Left ventricle myocardium superior (tissue), 1 donor: ENCODE measurements around the gene GATC. TPM values are rescaled to one million over a fixed set of nuclear protein-coding genes. Genes with fewer than 3 reads are reported as not detected.
"Not testable (repeated sequence)": the region's sequence is repeated elsewhere in the genome, so short reads cannot be mapped to it uniquely, and the experiment has no call there.

ENCODE experiments used
- ATAC-seq: fragments of 200-7000 bp; cut with Tn5 transposase; one replicate; pipeline ENCODE4 v1.9.1; 2020; ENCODE audit warnings: mild to moderate bottlenecking, moderate library complexity
- DNase-seq: peaks from one replicate; pipeline ENCODE4 v3.0.0-alpha.2; 2020
- intact Hi-C: fragments of 100-400 bp; cut with micrococcal nuclease; formaldehyde crosslinking; loops from one replicate; pipeline ENCODE4 v1.11.0; 2022
- total RNA-seq: library from RNA; stranded (reverse); fragmentation: NEBNext Ultra II Directional; extraction: Animal tissue kit (Norgen Biotek cat#: 25700); gene quantifications from one replicate; pipeline ENCODE4 v1.2.1, GENCODE V29; 2021
- donor health status: DM: no; HTN: yes; CAD: no; lungs with severe emphysema.

Gene GATC
- total RNA-seq, 1 donor from 2014 or later = 13.1 TPM

DNA sequence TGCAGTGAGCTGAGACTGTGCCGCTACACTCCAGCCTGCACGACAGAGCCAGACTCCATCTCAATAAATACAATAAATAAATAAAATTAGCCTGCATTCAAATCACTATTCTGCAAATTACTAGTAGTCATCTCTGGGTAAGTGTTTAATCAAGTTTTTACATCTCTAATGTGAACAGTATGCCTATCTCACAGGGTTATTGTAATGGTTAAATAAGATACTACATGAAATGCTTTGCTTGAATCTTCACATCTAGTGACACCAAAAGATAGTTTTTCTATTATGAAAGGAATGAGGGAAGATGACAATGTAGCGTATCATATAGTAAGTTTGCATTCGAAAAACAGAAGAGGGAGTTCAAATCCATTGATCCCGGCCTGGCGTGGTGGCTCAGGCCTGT lies 21.2 kb downstream of the GATC start:
- intact Hi-C loops = no loop called here
- DNase-seq (no peak), ATAC-seq (no peak)

DNA sequence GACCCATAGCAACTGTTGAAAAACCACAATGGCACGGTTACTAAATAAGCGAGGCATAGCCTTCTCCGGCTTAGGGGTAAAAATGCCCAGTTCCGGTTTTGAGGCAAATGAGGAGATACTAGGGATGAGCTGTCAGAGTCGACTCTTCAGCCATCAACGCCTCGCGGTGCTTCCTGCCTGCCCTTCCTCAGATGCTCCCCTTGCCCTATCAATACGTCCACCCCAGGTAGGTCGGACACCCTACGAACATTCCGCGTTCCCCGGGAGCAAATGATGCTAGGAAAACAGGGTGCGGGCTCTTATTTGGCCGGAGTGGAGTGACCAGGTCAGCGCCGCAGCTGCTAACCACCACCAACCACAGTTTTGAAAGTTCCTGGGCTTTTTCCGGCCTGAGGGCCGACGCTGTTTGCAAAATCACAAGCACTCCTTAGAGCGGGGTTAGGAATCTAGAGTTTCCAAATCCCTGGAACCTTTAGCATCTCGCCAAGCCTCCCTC lies 22.1 kb downstream of the GATC start:
- DNase-seq (peak; percentile 39), ATAC-seq (no peak)
- intact Hi-C loops = no loop called here

DNA sequence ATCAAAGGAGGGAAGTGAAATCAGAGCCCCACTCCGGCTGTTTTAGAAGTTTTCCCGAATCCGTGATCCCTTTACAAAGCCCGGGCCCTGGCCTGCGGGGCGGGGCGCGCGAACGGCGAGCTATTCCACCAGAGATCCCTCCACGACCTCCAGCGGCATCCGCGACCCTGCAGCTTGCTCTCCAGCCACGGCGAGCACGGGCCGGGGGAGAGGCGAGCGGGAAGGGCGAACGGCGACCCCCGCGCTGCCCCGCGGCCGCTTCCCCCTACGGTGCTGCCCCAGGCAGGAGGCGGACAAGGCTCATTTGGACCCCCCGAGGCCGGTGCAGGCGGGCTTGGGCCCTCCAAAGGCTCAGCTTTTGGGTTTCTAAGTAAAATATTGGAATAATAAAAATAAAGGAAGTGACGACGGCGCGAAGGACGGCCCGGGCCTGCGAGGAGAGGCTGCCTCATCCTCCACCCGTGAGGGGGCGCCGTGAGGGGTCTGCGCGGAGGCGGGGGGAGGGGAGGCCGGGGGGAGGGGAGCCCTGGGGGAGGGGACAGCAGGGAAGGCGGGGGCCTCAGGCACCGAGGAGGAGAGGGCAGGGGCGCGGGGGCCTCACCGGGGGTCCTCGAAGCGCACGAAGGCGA lies 22.7 kb downstream of the GATC start:
- ATAC-seq = peak; percentile 47
- peak; percentile 63 for DNase-seq
- intact Hi-C loops = no loop called here

DNA sequence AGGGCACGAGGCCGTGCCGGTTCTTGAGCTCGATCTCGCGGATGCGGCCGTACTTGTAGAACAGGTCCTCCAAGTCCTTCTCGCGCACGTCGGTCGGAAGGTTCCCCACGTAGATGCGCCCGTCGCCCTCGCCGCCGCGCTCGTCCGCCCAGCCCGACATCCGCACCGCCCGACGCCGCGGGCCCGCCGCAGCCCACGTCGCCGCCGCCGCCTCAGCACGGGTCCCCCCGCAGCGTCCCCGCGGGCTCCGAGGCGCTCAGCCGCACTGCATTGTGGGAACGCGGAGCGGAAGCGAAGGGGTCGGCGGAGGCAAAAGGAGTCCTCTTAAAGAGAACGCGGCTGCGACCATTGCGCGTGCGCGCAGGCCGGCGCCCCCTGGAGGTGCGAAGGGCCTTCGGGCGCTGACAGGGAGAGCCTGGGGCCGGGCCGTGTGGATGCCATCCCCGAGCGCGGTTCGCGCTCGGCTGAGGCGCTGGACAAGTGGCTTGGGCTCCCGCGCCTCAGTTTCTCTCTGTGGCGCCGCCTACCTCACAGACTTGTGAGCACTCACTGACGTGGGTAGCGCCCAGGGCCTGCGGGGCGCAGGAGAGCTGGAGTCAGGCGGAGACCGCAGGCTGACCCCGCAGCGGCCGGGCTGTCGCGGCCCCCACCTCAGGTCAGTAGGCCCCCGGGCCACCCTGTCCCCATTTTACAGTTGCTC lies 23.4 kb downstream of the GATC start, which contains the start of gene SRSF9:
Gene SRSF9 (minus strand): TSS at position 299 of the 700 bp plus-strand sequence. CDS start 139 bp downstream, at position 160.
- intact Hi-C loops = no loop called here
- DNase-seq = peak; percentile 98
- peak; percentile 92 for ATAC-seq

DNA sequence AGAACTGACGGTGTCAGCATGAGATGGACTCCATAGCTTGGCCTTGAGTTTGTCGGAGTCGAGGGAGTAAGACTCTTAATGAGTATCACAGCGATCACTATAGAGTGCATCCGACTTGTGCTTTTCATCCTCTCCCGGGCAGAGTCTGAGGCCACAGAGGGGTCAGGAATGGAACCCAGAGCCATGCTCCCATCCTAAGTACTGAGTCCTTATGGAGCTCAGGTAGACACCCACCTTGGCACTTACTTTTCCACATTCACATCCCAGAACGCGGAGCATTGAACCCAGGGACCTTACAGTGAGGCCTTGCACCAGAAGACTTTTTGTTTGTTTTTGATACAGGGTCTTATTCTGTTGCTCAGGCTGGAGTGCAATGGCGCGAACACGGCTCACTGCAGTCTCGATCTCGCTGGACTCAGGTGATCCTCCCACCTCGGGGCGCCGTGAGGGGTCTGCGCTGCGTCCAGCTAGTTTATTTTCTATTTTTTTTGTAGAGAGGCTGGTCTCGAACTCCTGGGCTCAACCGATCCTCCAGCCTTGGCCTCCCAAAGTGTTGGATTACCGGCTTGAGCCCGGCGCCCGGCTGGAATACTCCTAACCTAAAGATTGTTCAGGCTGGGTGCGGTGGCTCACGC lies 24.0 kb downstream of the GATC start:
- DNase-seq (no peak), ATAC-seq (peak; percentile 33)
- intact Hi-C loops = no loop called here

DNA sequence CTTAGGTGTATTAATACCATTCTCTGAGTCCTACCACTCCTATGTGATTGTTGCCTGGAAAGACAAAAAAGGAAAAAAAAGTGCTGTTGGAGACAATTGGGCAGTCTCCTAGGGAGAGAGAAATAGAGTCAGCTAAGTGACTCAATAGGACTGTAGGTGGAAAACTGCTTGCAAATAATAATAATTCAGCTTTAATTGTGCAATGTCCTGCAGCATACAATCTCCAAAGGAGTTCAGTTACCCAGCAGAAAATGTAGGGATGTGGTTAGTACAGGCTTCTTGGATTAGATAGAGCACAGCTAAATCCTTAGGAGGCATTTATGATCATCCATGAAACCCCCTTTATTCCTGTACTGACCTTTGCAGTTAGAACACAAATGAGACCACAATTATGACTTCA lies 26.3 kb downstream of the GATC start:
- no peak for ATAC-seq
- intact Hi-C loops = no loop called here

DNA sequence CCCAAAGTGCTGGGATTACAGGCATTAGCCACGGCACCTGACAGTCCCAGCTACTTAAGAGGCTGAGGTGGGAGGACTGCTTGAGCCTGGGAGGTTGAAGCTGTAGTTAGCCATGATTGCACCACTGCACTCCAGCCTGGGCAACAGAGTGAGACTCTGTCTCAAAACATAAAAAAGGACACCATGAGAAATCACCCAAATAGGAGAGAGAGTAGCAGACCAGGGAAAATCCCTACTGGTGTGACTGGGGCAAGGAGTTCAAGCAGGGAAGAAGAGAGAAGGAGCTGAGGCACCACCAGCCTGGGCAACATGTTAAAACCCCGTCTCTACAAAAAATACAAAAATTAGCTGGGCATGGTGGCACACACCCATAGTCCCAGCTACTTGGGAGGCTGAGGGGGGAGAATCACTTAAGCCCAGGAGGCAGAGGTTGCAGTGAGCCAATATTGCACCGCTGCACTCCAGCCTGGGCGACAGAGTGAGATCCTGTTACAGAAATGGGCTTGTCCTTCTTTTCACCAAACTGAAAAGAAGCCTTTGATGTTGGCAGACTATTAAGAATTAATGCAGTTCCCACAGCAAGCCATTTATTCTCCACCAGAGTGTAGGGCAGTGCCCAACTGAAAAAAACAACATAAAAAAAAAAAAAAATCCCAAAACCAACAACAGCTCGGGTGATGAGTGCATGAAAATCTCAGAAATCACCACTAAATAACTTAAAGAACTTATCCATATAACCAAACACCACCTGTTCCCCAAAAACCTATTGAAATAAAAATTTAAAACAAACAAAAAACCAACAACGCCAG lies 27.8 kb downstream of the GATC start:
- DNase-seq (no peak), ATAC-seq (no peak)
- intact Hi-C loops = no loop called here

More for the DNA sequence above, 26.3 kb downstream of the GATC start:
- DNase-seq = no peak

DNA sequence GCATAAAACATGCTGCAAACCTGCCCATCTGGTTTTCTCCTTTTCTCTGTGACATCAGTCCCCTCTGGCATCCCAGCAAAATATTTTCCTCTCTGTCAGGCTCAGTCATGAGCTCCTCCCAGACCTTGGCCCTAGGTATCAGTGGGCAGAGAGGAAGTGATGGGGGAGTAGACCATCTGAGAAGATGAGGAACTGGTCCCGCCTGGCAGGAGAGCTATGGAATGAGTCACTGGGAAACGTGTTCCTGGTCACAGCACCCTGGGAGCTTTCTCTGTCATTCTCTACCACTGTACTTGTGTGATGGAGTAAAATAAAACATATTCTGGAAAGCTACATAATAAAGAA lies 28.3 kb downstream of the GATC start:
- no peak for DNase-seq
- intact Hi-C loops = no loop called here
- ATAC-seq = no peak

DNA sequence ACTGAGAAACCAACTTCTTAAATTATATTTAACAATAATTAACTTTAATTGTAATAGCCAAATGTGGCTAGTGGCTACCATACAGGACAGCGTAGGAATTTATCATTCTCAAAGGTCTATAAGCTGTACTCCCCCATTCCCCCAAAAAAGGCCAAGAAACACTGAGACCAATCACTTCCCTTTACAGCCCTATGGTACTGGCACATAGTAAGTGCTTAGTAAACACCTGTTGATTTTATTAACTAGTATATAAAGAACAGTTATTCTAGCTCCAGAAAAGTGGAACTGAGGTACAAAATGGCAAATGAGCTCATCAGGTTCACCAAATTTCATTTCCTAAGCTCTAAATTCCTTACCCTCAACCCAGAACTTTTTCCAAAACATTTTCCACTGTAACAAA lies 29.4 kb downstream of the GATC start:
- ATAC-seq (no peak), DNase-seq (no peak)
- intact Hi-C loops = no loop called here

DNA sequence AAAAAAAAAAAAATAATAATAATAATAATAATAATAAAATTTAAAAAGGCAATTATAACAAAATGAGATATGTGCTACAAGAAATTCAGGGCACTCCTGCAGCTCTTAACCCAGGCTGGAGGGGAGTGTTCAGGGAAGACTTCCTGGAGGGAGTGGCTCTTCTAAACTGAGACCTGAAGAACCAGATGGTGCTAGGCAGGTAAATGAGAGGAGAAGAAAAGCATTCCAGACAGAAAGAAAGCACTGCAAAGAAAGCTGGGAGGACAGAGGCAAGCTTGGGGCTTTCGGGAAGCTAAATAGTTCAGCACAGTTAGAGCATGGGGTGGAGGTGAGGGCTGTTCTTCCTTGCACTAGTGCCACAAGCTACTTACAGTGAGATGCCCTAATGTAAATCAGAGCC lies 33.2 kb downstream of the GATC start:
- no peak for DNase-seq
- intact Hi-C loops = no loop called here
- no peak for ATAC-seq

DNA sequence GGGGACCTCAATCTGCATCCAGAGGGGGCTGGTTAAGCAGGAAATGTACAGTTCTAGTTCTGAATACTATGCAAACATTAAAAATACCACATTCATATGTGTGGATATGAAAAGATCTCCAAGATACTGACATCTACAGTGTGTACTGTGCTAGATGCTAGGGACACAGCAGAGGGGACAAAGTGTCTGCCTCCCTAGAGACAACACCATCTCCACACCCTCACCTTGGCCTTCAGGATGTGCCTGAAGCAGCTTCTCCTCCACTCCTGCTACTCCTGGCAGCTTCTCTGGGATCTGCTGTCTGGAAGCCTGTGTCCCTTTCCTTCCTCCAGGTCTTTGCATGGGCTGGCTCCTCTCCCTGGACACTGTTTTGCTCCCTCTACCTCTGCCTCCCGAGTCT lies 34.0 kb downstream of the GATC start:
- no peak for ATAC-seq
- intact Hi-C loops = no loop called here
- DNase-seq = no peak

DNA sequence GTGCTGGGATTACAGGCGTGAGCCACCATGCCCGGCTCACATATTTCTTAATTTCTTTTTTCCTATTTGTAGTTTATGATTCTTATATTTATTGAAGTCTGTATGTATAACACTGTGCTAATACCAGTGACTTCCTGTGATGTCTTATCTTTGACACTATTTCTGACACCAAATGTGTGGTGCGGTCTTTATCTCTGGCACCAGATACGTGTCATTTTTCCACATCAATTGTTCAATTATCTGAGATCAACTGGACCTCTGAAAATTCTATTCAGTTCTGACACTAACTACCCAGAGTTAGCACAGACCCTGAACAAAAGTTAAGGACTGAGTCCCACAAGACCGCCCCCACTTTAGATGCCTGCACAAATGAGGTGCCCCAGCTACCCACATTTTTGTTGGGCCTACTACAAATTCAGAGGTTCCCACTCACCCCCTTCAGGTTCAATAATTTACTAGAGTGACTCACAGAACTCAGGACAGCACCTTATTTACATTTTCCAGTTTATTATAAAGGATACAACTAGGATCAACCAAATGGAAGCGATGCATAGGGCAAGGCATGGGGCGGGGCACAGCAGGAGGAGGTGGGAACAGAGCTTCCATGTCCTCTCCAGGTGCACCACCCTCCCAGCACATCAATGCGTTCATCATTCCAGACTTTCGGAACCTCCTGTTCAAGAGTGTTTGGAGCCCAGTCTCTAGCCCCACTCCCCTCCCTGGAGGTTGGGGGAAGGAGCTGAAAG lies 35.0 kb downstream of the GATC start:
- no peak for DNase-seq
- no peak for ATAC-seq
- intact Hi-C loops = no loop called here

DNA sequence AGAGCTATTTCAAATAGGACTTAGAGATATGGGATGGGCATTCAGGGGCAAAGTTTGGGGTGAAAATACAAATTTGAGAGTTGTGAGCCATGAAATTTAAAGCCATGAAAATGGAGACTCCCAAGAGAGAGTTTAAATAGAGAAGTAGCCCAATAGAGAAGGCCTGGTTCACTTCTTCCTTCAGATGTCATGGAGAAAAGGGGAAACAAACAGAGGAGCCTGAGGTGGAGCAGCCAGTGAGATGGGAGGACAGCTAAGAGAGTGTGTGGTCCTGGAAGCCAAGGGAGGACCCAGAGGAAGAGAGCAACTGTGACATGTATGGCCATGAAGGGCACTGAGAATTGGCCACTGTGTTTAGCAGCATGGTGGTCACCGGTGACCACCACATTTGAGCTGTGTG lies 37.4 kb downstream of the GATC start:
- intact Hi-C loops = no loop called here
- DNase-seq (no peak), ATAC-seq (no peak)

DNA sequence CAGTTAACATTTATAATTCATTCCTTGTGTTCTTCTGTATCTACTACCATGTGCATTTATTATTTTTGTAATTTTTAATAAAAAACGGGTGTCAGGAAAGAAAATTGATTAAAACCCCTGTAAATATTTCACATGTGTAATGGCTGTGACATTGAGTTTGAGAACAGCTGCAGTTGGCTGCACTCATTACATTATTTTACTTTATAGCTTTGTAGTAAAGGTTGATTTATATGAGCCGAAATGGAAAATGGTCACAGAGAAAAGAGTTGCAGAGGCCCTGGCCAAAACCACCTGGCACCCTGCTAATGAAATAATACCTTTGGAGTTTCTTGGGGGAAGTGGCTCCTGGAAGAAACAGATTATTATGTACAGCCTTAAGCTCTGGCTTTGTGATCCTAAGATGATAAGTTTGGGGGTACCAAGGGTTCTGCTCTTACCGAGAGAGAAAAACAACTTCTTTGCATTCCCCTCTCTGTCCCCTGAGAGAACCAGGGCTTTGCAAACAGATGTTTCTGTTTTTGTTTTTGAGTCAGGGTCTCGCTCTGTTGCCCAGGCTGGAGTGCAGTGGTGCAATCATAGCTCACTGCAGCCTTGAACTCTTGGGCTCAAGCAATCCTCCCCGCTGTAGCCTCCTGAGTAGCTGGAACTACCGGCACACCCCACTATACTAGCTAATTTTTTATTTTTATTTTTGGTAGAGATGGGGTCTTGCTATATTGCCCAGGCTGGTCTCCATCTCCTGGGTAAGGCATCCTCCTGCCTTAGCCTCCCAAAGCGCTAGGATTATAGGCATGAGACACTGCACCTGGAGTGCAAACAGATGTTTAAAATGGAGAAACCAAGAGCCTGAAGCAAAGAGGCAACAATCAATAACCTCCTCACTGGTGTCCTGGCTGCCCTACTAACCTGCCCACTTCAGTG lies 40.0 kb downstream of the GATC start:
- intact Hi-C loops = no loop called here
- ATAC-seq (no peak), DNase-seq (no peak)

DNA sequence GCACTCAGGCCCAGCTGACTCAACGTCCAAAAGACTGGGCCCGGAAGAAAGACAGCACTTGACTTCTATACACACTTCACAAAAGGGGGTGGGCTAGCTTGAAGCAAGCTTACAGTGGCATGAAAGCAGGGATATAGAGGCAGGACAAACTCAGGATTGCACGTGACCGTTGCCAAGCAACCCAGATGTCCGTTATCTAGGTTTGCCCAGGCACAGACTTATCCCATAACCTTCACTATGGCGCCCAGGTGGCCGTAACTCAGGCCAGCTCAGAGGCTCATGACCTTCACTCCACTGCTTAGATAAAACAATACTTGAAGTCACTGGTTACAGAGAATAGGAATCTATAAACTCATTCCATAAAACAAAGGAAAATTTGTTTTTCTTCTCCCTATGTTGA lies 41.3 kb downstream of the GATC start:
- DNase-seq, intact Hi-C loops, ATAC-seq: not testable (repeated sequence)

DNA sequence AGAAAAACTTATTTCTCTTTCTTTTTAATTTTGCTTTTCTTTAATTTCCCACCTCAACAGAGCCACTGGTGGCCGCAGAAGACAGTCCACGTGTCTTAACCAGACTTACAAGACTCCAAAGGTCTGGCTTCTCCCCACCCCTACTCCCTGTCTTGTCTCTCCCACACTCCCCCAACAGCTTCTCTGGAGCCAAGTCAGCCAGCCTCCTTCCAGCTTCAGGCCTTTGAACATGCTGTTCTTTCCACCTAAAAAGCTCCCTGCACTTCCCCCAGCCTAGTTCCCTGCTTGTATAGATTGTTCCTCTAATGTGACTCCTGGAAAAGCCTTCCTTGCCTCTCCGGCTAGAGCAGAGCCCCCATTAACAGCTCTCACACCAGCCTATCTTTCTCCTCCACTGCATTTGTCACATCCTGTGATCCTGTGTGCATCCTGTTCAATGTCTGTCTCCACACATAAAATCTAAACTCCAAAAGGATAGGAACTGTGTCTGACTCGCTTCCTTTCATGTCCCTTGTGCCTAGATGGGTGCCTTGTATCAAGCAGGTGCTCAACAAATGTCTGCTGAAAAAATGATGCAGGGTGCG lies 41.9 kb downstream of the GATC start:
- intact Hi-C loops = no loop called here
- DNase-seq (no peak), ATAC-seq (peak; percentile 40)

DNA sequence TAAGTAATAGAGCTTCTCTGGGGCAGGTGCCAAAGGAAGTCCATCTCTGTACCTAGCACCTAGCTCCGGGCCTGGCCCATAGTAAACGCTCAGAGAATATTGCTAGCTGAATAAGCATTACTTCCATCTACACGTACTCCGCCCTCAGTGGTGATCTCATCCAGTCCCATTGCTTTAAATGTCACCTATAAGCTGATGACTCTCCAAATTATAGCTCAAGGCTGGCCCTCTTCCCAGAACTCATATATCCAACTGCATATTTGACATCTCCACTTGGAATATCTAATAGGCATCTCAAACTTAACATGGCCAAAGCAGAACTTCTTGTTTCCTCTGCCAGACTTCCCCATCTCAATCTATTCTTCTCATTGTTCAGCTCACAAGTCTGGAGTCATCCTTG lies 42.8 kb downstream of the GATC start:
- ATAC-seq (no peak), DNase-seq (no peak)
- intact Hi-C loops = no loop called here

DNA sequence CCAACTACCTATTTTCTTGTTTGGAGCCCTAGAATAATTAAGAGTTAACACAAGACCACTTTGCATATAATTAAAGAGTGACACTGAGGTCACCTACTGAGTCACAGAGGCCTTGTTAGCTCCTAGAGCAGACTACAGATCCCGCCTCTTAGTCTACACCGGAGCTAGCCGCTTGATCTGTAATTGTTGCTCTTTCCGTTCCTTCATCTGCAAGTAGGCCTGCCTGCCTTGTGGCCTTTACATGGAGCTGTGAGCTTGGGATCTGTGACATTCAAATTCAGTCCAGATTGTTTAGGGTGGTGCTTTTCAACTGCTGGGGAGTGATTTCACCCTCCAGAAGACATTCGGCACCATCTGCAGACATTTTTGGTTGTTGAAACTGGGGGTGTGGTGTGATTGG lies 44.1 kb downstream of the GATC start:
- ATAC-seq (no peak), DNase-seq (no peak)
- intact Hi-C loops = no loop called here
